Thyroid gland (tissue), 4 donors: Measurements from ENCODE around the gene SRP68. TPM values are rescaled to one million over a fixed set of nuclear protein-coding genes. Genes with fewer than 3 reads are reported as not detected.

Source experiments
- DNase-seq, 2 donors: peaks; one replicate each; pipeline ENCODE4 v3.0.0-alpha.2; 2019
- H3K27ac ChIP-seq, 3 donors: fragments of 200-600 bp; sonication (generic); 1 replicate in 2 of 3; 2 replicates in 1 of 3; pipeline ENCODE4 v1.5.1; 2016 to 2019; ENCODE audit warnings: mild to moderate bottlenecking in 1 of 3, moderate library complexity in 1 of 3
- H3K27me3 ChIP-seq: fragments of 200-600 bp; sonication (generic); one replicate; pipeline ENCODE4 v1.5.1; 2019
- H3K36me3 ChIP-seq, 2 donors: fragments of 200-600 bp; sonication (generic); one replicate each; pipeline ENCODE4 v1.5.1; 2016 to 2019
- H3K4me1 ChIP-seq, 2 donors: fragments of 200-600 bp; sonication (generic); one replicate each; pipeline ENCODE4 v1.5.1; 2017 to 2019
- H3K4me3 ChIP-seq, 3 donors: fragments of 200-600 bp; sonication (generic); replicated peaks in 1 of 3; 1 replicate in 2 of 3; 2 replicates in 1 of 3; pipeline ENCODE4 v1.5.1; 2016; ENCODE audit warnings: mild to moderate bottlenecking in 1 of 3
- H3K9me3 ChIP-seq: fragments of 200-600 bp; sonication (generic); one replicate; pipeline ENCODE4 v1.5.1; 2017
- POLR2A ChIP-seq, 2 donors: fragments of 450-650 bp; IDR thresholded peaks; one replicate each; pipeline ENCODE4 v1.6.1; 2017; ENCODE audit warnings: antibody characterized with exemption in 2 of 2, mild to moderate bottlenecking in 2 of 2, moderate library complexity in 1 of 2
- WGBS, 2 donors: methylation state at CpG; one replicate each; pipeline ENCODE4 v1.1.5; 2017; 5-methylcytosine and 5-hydroxymethylcytosine counted together
- intact Hi-C: fragments of 100-400 bp; cut with DNase I; formaldehyde crosslinking; loops from one replicate; pipeline ENCODE4 v1.15.1; 2023
- total RNA-seq, 4 donors: library from RNA; depleted of rRNA; stranded (reverse); fragments of >200 nt; gene quantifications; one replicate each; pipeline ENCODE4 v1.2.3, GENCODE V29; 2016
- TF ChIP-seq, protein P1 (sequence below), 6 experiments: fragments of 200-600 bp in 3 of 6; fragments of 450-650 bp in 3 of 6; sonication (generic) in 3 of 6; IDR thresholded peaks; one replicate each; pipeline ENCODE4 v1.5.1; 2016 to 2019; ENCODE audit warnings: antibody characterized with exemption in 6 of 6, mild to moderate bottlenecking in 2 of 6, inconsistent platforms in 1 of 6, moderate library complexity in 1 of 6

SRP68 gene
- total RNA-seq, 4 donors from 2014 or later: 48.2 to 67.0 (median 54.5) TPM

- peaks cover 72 to 73% of the 10 kb centered on the region in 2 donors for H3K36me3 ChIP-seq
- no peak for TF ChIP-seq POLR2A (IDR thresholded peaks at IDR 0.05)
- DNase-seq: no peak
- no peaks in the 10 kb centered on the region for H3K9me3 ChIP-seq
- intact Hi-C loops: no loop called here
- H3K27me3 ChIP-seq: no peaks in the 10 kb centered on the region
- no peaks in the 10 kb centered on the region for H3K4me1 ChIP-seq
- no peak overlapping the region for H3K4me3 ChIP-seq
- H3K27ac ChIP-seq: no peak overlapping the region
- 83 to 84% methylated on average over 6 of the region's 6 CpGs for WGBS, 2 donors
Observed at GRCh38 chr17:76040376-76040775, 31.9 kb downstream of the SRP68 start.

DNA sequence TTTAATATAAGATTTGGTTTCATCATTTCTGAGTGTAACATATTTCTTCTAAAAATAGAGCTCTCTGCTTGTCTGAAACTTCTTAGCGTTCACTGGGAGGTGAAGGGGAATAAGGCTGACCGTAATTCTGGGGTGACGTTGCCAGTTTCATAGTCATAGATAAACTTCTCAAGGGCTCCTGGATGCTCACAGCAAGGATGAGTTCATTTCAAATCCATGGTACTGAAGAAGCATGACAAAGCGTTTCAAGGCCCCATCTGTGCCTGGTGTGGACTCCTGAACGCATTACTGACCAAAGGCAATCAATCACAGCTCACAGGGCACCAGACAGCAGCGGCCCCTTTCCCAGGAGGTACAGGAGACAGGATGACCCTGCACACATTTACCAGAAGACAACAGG lies 33.2 kb downstream of the SRP68 start:
- WGBS, 2 donors: 91 to 93% methylated on average over 4 to 6 of the region's 6 CpGs
- Histone ChIP-seq H3K27ac (no peak overlapping the region), H3K36me3 (peaks cover 60% of the 10 kb centered on the region in 2 donors), H3K9me3 (no peaks in the 10 kb centered on the region), H3K4me1 (no peaks in the 10 kb centered on the region), H3K4me3 (no peak overlapping the region), H3K27me3 (no peaks in the 10 kb centered on the region)
- intact Hi-C loops: no loop called here
- DNase-seq: no peak
- TF ChIP-seq, protein P1, sequence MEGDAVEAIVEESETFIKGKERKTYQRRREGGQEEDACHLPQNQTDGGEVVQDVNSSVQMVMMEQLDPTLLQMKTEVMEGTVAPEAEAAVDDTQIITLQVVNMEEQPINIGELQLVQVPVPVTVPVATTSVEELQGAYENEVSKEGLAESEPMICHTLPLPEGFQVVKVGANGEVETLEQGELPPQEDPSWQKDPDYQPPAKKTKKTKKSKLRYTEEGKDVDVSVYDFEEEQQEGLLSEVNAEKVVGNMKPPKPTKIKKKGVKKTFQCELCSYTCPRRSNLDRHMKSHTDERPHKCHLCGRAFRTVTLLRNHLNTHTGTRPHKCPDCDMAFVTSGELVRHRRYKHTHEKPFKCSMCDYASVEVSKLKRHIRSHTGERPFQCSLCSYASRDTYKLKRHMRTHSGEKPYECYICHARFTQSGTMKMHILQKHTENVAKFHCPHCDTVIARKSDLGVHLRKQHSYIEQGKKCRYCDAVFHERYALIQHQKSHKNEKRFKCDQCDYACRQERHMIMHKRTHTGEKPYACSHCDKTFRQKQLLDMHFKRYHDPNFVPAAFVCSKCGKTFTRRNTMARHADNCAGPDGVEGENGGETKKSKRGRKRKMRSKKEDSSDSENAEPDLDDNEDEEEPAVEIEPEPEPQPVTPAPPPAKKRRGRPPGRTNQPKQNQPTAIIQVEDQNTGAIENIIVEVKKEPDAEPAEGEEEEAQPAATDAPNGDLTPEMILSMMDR (IDR thresholded peaks at IDR 0.05): no peak
- no peak for TF ChIP-seq POLR2A (IDR thresholded peaks at IDR 0.05)

GRCh38 chr17:76038050-76038449 lies 34.3 kb downstream of the SRP68 start:
- Histone ChIP-seq H3K4me3 (no peak overlapping the region), H3K27ac (no peak overlapping the region), H3K27me3 (no peaks in the 10 kb centered on the region), H3K36me3 (peaks cover 49 to 50% of the 10 kb centered on the region in 2 donors), H3K9me3 (no peaks in the 10 kb centered on the region), H3K4me1 (no peaks in the 10 kb centered on the region)
- intact Hi-C loops: no loop called here
- TF ChIP-seq POLR2A (IDR thresholded peaks at IDR 0.05): no peak
- TF ChIP-seq, protein P1 (IDR thresholded peaks at IDR 0.05): no peak
- WGBS, 2 donors: 84 to 87% methylated on average over 3 of the region's 3 CpGs
- DNase-seq: no peak

- Histone ChIP-seq H3K4me1 (no peaks in the 10 kb centered on the region), H3K4me3 (no peak overlapping the region), H3K9me3 (no peaks in the 10 kb centered on the region), H3K36me3 (peaks cover 35 to 36% of the 10 kb centered on the region in 2 donors), H3K27me3 (no peaks in the 10 kb centered on the region), H3K27ac (no peak overlapping the region)
- TF ChIP-seq, protein P1 (IDR thresholded peaks at IDR 0.05): no peak
- TF ChIP-seq POLR2A (IDR thresholded peaks at IDR 0.05): no peak
- WGBS, 2 donors: 57 to 63% methylated on average over 19 to 22 of the region's 22 CpGs
- no peak for DNase-seq
- intact Hi-C loops: no loop called here
Observed at GRCh38 chr17:76036497-76037261, 35.6 kb downstream of the SRP68 start.

DNA sequence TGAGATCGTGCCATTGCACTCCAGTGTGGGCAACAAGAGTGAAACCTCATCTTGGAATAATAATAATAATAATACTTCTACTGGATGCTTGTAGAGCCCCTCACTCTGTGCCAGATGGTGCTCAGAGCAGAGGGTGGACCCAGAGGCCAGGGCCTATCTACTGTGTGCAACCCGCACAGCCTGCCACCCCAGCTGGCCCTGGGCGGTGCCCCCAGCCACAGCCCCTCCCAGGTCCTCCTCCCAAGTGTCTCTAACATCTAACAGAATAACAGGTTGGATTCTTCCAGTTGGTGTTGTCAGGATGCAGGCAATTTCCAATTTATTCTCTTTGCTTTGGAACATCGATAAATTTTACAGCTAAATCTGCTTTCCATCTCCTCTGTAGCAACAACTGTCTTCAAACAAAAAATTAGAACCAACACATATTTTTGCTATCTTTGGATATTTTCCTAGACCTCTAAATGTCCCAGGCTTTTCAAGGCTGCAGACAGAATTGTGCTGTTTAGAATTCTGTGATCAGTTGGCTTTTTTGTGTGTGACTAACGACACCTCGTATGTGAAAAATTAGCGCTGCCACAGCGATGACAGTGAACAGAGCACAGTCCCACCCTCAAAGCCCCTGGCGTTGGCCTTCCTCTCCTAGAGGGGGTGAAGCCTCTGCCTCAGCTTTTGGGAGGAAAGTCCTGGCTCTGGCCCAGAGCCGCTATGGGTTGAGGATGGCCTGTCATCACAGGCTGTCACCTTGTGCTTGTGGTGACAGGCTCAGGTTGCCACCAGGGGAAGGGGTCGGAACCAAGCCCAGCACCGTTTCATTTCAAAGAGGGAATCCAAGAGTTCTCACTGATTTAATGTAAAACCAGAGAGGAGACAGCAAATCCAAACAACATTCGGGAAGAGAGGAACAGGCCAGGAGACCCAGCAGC lies 37.6 kb downstream of the SRP68 start:
- TF ChIP-seq POLR2A (IDR thresholded peaks at IDR 0.05): no peak
- TF ChIP-seq, protein P1 (IDR thresholded peaks at IDR 0.05): no peak
- no peaks in the 10 kb centered on the region for H3K27me3 ChIP-seq
- H3K9me3 ChIP-seq: no peaks in the 10 kb centered on the region
- H3K4me1 ChIP-seq: no peaks in the 10 kb centered on the region
- WGBS, 2 donors: 89 to 94% methylated on average over 13 of the region's 13 CpGs
- no peak for DNase-seq
- H3K36me3 ChIP-seq: peaks cover 15 to 16% of the 10 kb centered on the region in 2 donors
- intact Hi-C loops: no loop called here
- no peak overlapping the region for H3K27ac ChIP-seq
- H3K4me3 ChIP-seq: no peak overlapping the region
